HCT116 (cell line): ENCODE measurements around the gene GPR39. TPM values are rescaled to one million over a fixed set of nuclear protein-coding genes. Genes with fewer than 3 reads are reported as not detected.

ENCODE experiments used
- ATAC-seq: fragments of 200-7000 bp; cut with Tn5 transposase; 2 replicates; pipeline ENCODE4 v1.9.1; 2020; ENCODE audit warnings: mild to moderate bottlenecking, moderate library complexity
- BruUV-seq: library from RNA; stranded (reverse); fragments of 400-500 nt; replicated peaks from 2 replicates; lab custom pipeline; 2021; lab: Mats Ljungman, UMichigan
- CTCF ChIA-PET: fragments of 300-600 bp; sonication (Branson Sonifier 250); formaldehyde crosslinking; loops from one replicate; lab custom pipeline; 2021; ENCODE audit warnings: antibody characterized with exemption; lab: Charles Lee
- POLR2A ChIA-PET: fragments of 300-600, 350-600 bp; sonication (Branson Sonifier 250); formaldehyde crosslinking; loops from one replicate; lab custom pipeline; 2021; ENCODE audit warnings: antibody characterized with exemption; lab: Charles Lee
- RAD21 ChIA-PET, 2 experiments: fragments of 300-600 bp; sonication (Branson Sonifier 250); formaldehyde crosslinking; loops; one replicate each; lab custom pipeline; 2023; ENCODE audit warnings: low total read pairs in 2 of 2; ENCODE audit not compliant: uncharacterized antibody in 2 of 2, unreplicated experiment in 2 of 2, low non-redundant PET in 1 of 2; lab: Charles Lee
- DNase-seq: peaks from one replicate; pipeline ENCODE4 v3.0.0-alpha.2; 2010; ENCODE audit warnings: low read depth, low spot score
- H2AFZ ChIP-seq: fragments of 200-600 bp; shearing (Covaris generic), sonication (generic); 2 replicates; pipeline ENCODE4 v1.6.1; 2017; ENCODE audit warnings: low read depth, mixed run types, mixed read lengths, antibody characterized with exemption, low read length; ENCODE audit not compliant: poor library complexity, severe bottlenecking
- H3K27ac ChIP-seq: 2 replicates; pipeline ENCODE4 v1.5.1; 2012; ENCODE audit warnings: low read depth, low read length
- H3K27me3 ChIP-seq: fragments of 200-600 bp; sonication (generic); 2 replicates; pipeline ENCODE4 v1.6.1; 2016; ENCODE audit warnings: mixed run types, low read length, mixed read lengths; ENCODE audit not compliant: insufficient read depth
- H3K36me3 ChIP-seq, 2 experiments: fragments of 200-500 bp in 1 of 2; fragments of 200-600 bp in 1 of 2; sonication (Bioruptor generic) in 1 of 2; sonication (generic) in 1 of 2; 2 replicates each; pipeline versions ENCODE4 v1.5.1 to v1.6.1; 2014 to 2016; ENCODE audit warnings: low read length in 2 of 2, inconsistent platforms in 1 of 2, mixed read lengths in 1 of 2, mixed run types in 1 of 2; ENCODE audit not compliant: insufficient read depth in 2 of 2, control insufficient read depth in 1 of 2
- H3K4me1 ChIP-seq, 2 experiments: fragments of 200-600 bp in 1 of 2; sonication (generic) in 1 of 2; 2 replicates each; pipeline versions ENCODE4 v1.5.1 to v1.6.1; 2012 to 2017; ENCODE audit warnings: low read length in 2 of 2, inconsistent platforms in 1 of 2, mild to moderate bottlenecking in 1 of 2, mixed read lengths in 1 of 2, mixed run types in 1 of 2, moderate library complexity in 1 of 2; ENCODE audit not compliant: insufficient read depth in 2 of 2, control insufficient read depth in 1 of 2
- H3K4me2 ChIP-seq: fragments of 200-600 bp; sonication (generic); 2 replicates; pipeline ENCODE4 v1.6.1; 2017; ENCODE audit warnings: mixed run types, low read length, mixed read lengths
- H3K4me3 ChIP-seq, 2 experiments: fragments of 200-600 bp in 1 of 2; sonication (generic) in 1 of 2; replicated peaks in 1 of 2; 2 replicates each; pipeline ENCODE4 v1.5.1; 2011 to 2016; ENCODE audit warnings: low read length in 2 of 2, control low read depth in 1 of 2, low read depth in 1 of 2, mild to moderate bottlenecking in 1 of 2, mixed read lengths in 1 of 2, mixed run types in 1 of 2
- H3K79me2 ChIP-seq: fragments of 200-600 bp; sonication (generic); 2 replicates; pipeline ENCODE4 v1.6.1; 2017; ENCODE audit warnings: mild to moderate bottlenecking, mixed run types, low read length, moderate library complexity, mixed read lengths; ENCODE audit not compliant: insufficient read depth
- H3K9ac ChIP-seq: fragments of 200-600 bp; sonication (generic); 2 replicates; pipeline ENCODE4 v1.6.1; 2016; ENCODE audit warnings: low read length, mixed read lengths
- H3K9me2 ChIP-seq: fragments of 200-600 bp; sonication (generic), shearing (Covaris generic); 2 replicates; pipeline ENCODE4 v1.6.1; 2017; ENCODE audit warnings: mixed run types, mild to moderate bottlenecking, moderate library complexity; ENCODE audit not compliant: insufficient read depth
- H3K9me3 ChIP-seq, 2 experiments: fragments of 200-500 bp in 1 of 2; fragments of 200-600 bp in 1 of 2; sonication (Bioruptor generic) in 1 of 2; sonication (generic) in 1 of 2; 2 replicates each; pipeline ENCODE4 v1.6.1; 2014 to 2017; ENCODE audit warnings: low read length in 2 of 2, mixed read lengths in 2 of 2, inconsistent platforms in 1 of 2, low read depth in 1 of 2, mild to moderate bottlenecking in 1 of 2, mixed run types in 1 of 2, moderate library complexity in 1 of 2; ENCODE audit not compliant: control insufficient read depth in 1 of 2, insufficient read depth in 1 of 2
- H4K20me1 ChIP-seq: fragments of 200-600 bp; sonication (generic), shearing (Covaris generic); 2 replicates; pipeline ENCODE4 v1.6.1; 2017; ENCODE audit warnings: mixed run types, mild to moderate bottlenecking, moderate library complexity; ENCODE audit not compliant: insufficient read depth
- CBX3 ChIP-seq: IDR thresholded peaks from 2 replicates; pipeline ENCODE4 v1.6.1; 2012; ENCODE audit warnings: low read depth
- EZH2 ChIP-seq: fragments of 200-600 bp; sonication (generic); IDR thresholded peaks from 2 replicates; pipeline ENCODE4 v1.6.1; 2017; ENCODE audit warnings: antibody characterized with exemption, mixed run types
- JUND ChIP-seq: IDR thresholded peaks from 2 replicates; pipeline ENCODE4 v1.6.1; 2012
- POLR2A ChIP-seq: IDR thresholded peaks from 2 replicates; pipeline ENCODE4 v1.7.0; 2011; ENCODE audit warnings: borderline replicate concordance; ENCODE audit not compliant: insufficient read depth, insufficient read length; ENCODE audit errors: extremely low read depth
- POLR2AphosphoS5 ChIP-seq: IDR thresholded peaks from 2 replicates; pipeline ENCODE4 v1.6.1; 2011; ENCODE audit warnings: mild to moderate bottlenecking, low read depth, low read length, moderate library complexity
- SRF ChIP-seq: IDR thresholded peaks from 2 replicates; pipeline ENCODE4 v1.6.1; 2012; ENCODE audit warnings: low read depth
- TCF7L2 ChIP-seq: IDR thresholded peaks from 2 replicates; pipeline ENCODE4 v1.7.0; 2011; ENCODE audit warnings: borderline replicate concordance, inconsistent platforms; ENCODE audit not compliant: insufficient read depth, insufficient read length; ENCODE audit errors: extremely low read depth
- intact Hi-C: fragments of 100-400 bp; cut with micrococcal nuclease; formaldehyde crosslinking; loops from 2 replicates; pipeline ENCODE4 v1.10.0; 2022
- total RNA-seq: library from RNA; stranded (reverse); gene quantifications from one replicate; pipeline ENCODE4 v1.2.1, GENCODE V29; 2021; ENCODE audit not compliant: unreplicated experiment
- TF ChIP-seq, protein P1 (sequence below): IDR thresholded peaks from 2 replicates; pipeline ENCODE4 v1.6.1; 2012; ENCODE audit warnings: low read depth
- TF ChIP-seq, protein P2 (sequence below): IDR thresholded peaks from 2 replicates; pipeline ENCODE4 v1.6.1; 2011; ENCODE audit warnings: mild to moderate bottlenecking, low read length, moderate library complexity; ENCODE audit not compliant: insufficient replicate concordance; ENCODE audit errors: extremely low read depth
- TF ChIP-seq, protein P3 (sequence below): IDR thresholded peaks from 2 replicates; pipeline ENCODE4 v1.6.1; 2012
- TF ChIP-seq, protein P4 (sequence below): IDR thresholded peaks from 2 replicates; pipeline ENCODE4 v1.6.1; 2012

Gene GPR39
- total RNA-seq, 1 experiment from 2014 or later, result 5.1 TPM

DNA sequence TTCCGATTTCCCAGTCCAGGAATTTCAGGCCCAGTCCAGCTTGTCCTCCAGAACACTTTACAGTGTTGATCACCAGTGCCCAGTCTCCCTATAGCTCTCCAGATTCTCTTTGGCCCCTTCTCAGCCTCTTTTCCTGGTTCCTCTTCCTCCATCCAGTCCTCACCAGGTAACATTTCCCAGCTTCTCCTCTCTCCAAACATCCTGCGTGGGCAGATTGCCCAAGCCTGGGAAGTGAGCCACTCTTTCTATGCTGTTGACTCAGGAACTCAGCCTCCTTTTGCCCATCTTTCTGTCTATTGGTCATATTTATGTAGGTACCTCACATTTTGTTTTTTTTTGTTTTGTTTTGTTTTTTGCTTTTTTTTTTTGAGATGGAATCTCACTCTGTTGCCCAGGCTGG lies 144.0 kb downstream of the GPR39 start:
- Histone ChIP-seq H3K9me3 (no peaks in the 10 kb centered on the region), H3K27me3 (no peaks in the 10 kb centered on the region), H4K20me1 (no peaks in the 10 kb centered on the region), H3K36me3 (no peaks in the 10 kb centered on the region), H3K4me1 (no peaks in the 10 kb centered on the region), H3K4me2 (no peak overlapping the region), H3K79me2 (no peaks in the 10 kb centered on the region), H3K27ac (no peak overlapping the region), H3K9ac (no peak overlapping the region), H3K9me2 (no peaks in the 10 kb centered on the region)
- no TSS peak for BruUV-seq
- no peak for DNase-seq
- POLR2A ChIA-PET, result no interaction called here
- CTCF ChIA-PET, result interaction anchor here (1.7 kb wide), 1 partner anchor 13 kb away, joined by 3 read pairs; no protein-coding TSS in a partner anchor
- RAD21 ChIA-PET, result no interaction called here
- TF ChIP-seq CBX3 (no peak), TCF7L2 (no peak), JUND (no peak), SRF (no peak), EZH2 (no peak), POLR2A (no peak), POLR2AphosphoS5 (no peak)
- TF ChIP-seq, protein P1, sequence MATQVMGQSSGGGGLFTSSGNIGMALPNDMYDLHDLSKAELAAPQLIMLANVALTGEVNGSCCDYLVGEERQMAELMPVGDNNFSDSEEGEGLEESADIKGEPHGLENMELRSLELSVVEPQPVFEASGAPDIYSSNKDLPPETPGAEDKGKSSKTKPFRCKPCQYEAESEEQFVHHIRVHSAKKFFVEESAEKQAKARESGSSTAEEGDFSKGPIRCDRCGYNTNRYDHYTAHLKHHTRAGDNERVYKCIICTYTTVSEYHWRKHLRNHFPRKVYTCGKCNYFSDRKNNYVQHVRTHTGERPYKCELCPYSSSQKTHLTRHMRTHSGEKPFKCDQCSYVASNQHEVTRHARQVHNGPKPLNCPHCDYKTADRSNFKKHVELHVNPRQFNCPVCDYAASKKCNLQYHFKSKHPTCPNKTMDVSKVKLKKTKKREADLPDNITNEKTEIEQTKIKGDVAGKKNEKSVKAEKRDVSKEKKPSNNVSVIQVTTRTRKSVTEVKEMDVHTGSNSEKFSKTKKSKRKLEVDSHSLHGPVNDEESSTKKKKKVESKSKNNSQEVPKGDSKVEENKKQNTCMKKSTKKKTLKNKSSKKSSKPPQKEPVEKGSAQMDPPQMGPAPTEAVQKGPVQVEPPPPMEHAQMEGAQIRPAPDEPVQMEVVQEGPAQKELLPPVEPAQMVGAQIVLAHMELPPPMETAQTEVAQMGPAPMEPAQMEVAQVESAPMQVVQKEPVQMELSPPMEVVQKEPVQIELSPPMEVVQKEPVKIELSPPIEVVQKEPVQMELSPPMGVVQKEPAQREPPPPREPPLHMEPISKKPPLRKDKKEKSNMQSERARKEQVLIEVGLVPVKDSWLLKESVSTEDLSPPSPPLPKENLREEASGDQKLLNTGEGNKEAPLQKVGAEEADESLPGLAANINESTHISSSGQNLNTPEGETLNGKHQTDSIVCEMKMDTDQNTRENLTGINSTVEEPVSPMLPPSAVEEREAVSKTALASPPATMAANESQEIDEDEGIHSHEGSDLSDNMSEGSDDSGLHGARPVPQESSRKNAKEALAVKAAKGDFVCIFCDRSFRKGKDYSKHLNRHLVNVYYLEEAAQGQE, result no peak
- TF ChIP-seq, protein P2, sequence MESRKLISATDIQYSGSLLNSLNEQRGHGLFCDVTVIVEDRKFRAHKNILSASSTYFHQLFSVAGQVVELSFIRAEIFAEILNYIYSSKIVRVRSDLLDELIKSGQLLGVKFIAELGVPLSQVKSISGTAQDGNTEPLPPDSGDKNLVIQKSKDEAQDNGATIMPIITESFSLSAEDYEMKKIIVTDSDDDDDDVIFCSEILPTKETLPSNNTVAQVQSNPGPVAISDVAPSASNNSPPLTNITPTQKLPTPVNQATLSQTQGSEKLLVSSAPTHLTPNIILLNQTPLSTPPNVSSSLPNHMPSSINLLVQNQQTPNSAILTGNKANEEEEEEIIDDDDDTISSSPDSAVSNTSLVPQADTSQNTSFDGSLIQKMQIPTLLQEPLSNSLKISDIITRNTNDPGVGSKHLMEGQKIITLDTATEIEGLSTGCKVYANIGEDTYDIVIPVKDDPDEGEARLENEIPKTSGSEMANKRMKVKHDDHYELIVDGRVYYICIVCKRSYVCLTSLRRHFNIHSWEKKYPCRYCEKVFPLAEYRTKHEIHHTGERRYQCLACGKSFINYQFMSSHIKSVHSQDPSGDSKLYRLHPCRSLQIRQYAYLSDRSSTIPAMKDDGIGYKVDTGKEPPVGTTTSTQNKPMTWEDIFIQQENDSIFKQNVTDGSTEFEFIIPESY, result no peak
- TF ChIP-seq, protein P3, sequence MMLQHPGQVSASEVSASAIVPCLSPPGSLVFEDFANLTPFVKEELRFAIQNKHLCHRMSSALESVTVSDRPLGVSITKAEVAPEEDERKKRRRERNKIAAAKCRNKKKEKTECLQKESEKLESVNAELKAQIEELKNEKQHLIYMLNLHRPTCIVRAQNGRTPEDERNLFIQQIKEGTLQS, result no peak
- TF ChIP-seq, protein P4, sequence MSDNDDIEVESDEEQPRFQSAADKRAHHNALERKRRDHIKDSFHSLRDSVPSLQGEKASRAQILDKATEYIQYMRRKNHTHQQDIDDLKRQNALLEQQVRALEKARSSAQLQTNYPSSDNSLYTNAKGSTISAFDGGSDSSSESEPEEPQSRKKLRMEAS, result no peak
- TF ChIP-seq, all 23 proteins: peak for 0
- ATAC-seq, result no peak
- Histone ChIP-seq H3K4me3 (no peak overlapping the region), H2AFZ (no peak overlapping the region)
- intact Hi-C loops, result no loop called here
